ENCODE results near the gene MRM2.

MRM2 gene

GRCh38 chr7:2254429-2255144 is 12.6 kb upstream of the MRM2 start:
- no peaks in the 10 kb centered on the region for H4K20me1 ChIP-seq (ENCODE audit: insufficient read depth, low read length)
- no peak for TF ChIP-seq EZH2phosphoT487 (IDR thresholded peaks at IDR 0.05; ENCODE audit: low read length)
- no peak for TF ChIP-seq CTCF (IDR thresholded peaks at IDR 0.05; ENCODE audit: low read length)
- TF ChIP-seq EZH2 (optimal IDR thresholded peaks at IDR 0.05; ENCODE audit: low read depth, low read length), result no peak
- H2AFZ ChIP-seq (ENCODE audit: low read length), result no peak overlapping the region
- DNase-seq, result no peak
- no peaks in the 10 kb centered on the region for H3K9me2 ChIP-seq (replicated peaks; ENCODE audit: insufficient read depth, low read length)
- H3K4me1 ChIP-seq (ENCODE audit: low read length), result peaks cover 3% of the 10 kb centered on the region
- no peak overlapping the region for H3K27ac ChIP-seq (ENCODE audit: low read length)
- H3F3A ChIP-seq (ENCODE audit: insufficient read depth, low read length), result no peaks in the 10 kb centered on the region
- H3K79me2 ChIP-seq (ENCODE audit: low read length), result no peaks in the 10 kb centered on the region
- H3K9ac ChIP-seq (ENCODE audit: low read length), result no peak overlapping the region
- H3K4me3 ChIP-seq (ENCODE audit: low read length), result no peak overlapping the region
- no peaks in the 10 kb centered on the region for H3K27me3 ChIP-seq (replicated peaks; ENCODE audit: insufficient read depth, low read length)
- H3K4me2 ChIP-seq (ENCODE audit: low read depth, low read length), result no peak overlapping the region
- H3K9me3 ChIP-seq (replicated peaks; ENCODE audit: insufficient read depth, low read length), result no peaks in the 10 kb centered on the region
- no peaks in the 10 kb centered on the region for H3K36me3 ChIP-seq (replicated peaks; ENCODE audit: insufficient read depth, low read length)

GRCh38 chr7:2253525-2254244 is 11.7 kb upstream of the MRM2 start:
- Histone ChIP-seq H3K27ac (ENCODE audit: low read length) (no peak overlapping the region), H4K20me1 (ENCODE audit: insufficient read depth, low read length) (no peaks in the 10 kb centered on the region), H3K9me3 (replicated peaks; ENCODE audit: insufficient read depth, low read length) (no peaks in the 10 kb centered on the region), H3K79me2 (ENCODE audit: low read length) (no peaks in the 10 kb centered on the region), H3K9ac (ENCODE audit: low read length) (no peak overlapping the region), H3K4me2 (ENCODE audit: low read depth, low read length) (no peak overlapping the region), H3K9me2 (replicated peaks; ENCODE audit: insufficient read depth, low read length) (no peaks in the 10 kb centered on the region), H3K36me3 (replicated peaks; ENCODE audit: insufficient read depth, low read length) (no peaks in the 10 kb centered on the region), H3F3A (ENCODE audit: insufficient read depth, low read length) (peaks cover 8% of the 10 kb centered on the region; the same call in 1 of the 2 replicates), H3K4me3 (ENCODE audit: low read length) (no peak overlapping the region), H3K27me3 (replicated peaks; ENCODE audit: insufficient read depth, low read length) (no peaks in the 10 kb centered on the region), H2AFZ (ENCODE audit: low read length) (no peak overlapping the region), H3K4me1 (ENCODE audit: low read length) (peaks cover 12% of the 10 kb centered on the region)
- no peak for DNase-seq
- TF ChIP-seq CTCF (IDR thresholded peaks at IDR 0.05; ENCODE audit: low read length) (no peak), EZH2 (optimal IDR thresholded peaks at IDR 0.05; ENCODE audit: low read depth, low read length) (no peak), EZH2phosphoT487 (IDR thresholded peaks at IDR 0.05; ENCODE audit: low read length) (no peak)

GRCh38 chr7:2253021-2253420 is 11.0 kb upstream of the MRM2 start:
- Histone ChIP-seq H3K79me2 (ENCODE audit: low read length) (no peaks in the 10 kb centered on the region), H3K4me2 (ENCODE audit: low read depth, low read length) (no peak overlapping the region), H3K9me2 (replicated peaks; ENCODE audit: insufficient read depth, low read length) (no peaks in the 10 kb centered on the region), H3K27me3 (replicated peaks; ENCODE audit: insufficient read depth, low read length) (no peaks in the 10 kb centered on the region), H3K27ac (ENCODE audit: low read length) (no peak overlapping the region), H3K9me3 (replicated peaks; ENCODE audit: insufficient read depth, low read length) (no peaks in the 10 kb centered on the region), H3K4me1 (ENCODE audit: low read length) (peaks cover 16% of the 10 kb centered on the region), H4K20me1 (ENCODE audit: insufficient read depth, low read length) (no peaks in the 10 kb centered on the region), H3K4me3 (ENCODE audit: low read length) (no peak overlapping the region), H2AFZ (ENCODE audit: low read length) (no peak overlapping the region), H3K9ac (ENCODE audit: low read length) (no peak overlapping the region), H3K36me3 (replicated peaks; ENCODE audit: insufficient read depth, low read length) (no peaks in the 10 kb centered on the region), H3F3A (ENCODE audit: insufficient read depth, low read length) (peaks cover 10% of the 10 kb centered on the region; the same call in 1 of the 2 replicates)
- DNase-seq, result no peak
- TF ChIP-seq CTCF (IDR thresholded peaks at IDR 0.05; ENCODE audit: low read length) (no peak), EZH2phosphoT487 (IDR thresholded peaks at IDR 0.05; ENCODE audit: low read length) (no peak), EZH2 (optimal IDR thresholded peaks at IDR 0.05; ENCODE audit: low read depth, low read length) (no peak)
